Right atrium auricular region (tissue), 2 donors: ENCODE measurements around the gene KRTAP9-4. TPM values are rescaled to one million over a fixed set of nuclear protein-coding genes. Genes with fewer than 3 reads are reported as not detected.

Experiments
- total RNA-seq, 2 donors: library from RNA; depleted of rRNA; stranded (reverse); fragments of >200 nt; gene quantifications; one replicate each; pipeline ENCODE4 v1.1.0, GENCODE V29; 2016

The KRTAP9-4 gene
- total RNA-seq, 2 donors from 2014 or later = not detected

Other genes starting within 250 kb of the KRTAP9-4 start
- gene KRTAP3-2, start 249.8 kb upstream of the KRTAP9-4 start, total RNA-seq = not detected
- not detected for gene KRTAP3-1, start 240.6 kb upstream of the KRTAP9-4 start, total RNA-seq
- gene KRTAP1-5, start 222.5 kb upstream of the KRTAP9-4 start, total RNA-seq = not detected
- gene KRTAP1-4, start 219.5 kb upstream of the KRTAP9-4 start, total RNA-seq = not detected
- under 1 TPM in 1 of 2 donors, not detected in 1; 0.39 TPM for gene KRTAP1-3, start 214.8 kb upstream of the KRTAP9-4 start, total RNA-seq
- not detected for gene KRTAP1-1, start 208.2 kb upstream of the KRTAP9-4 start, total RNA-seq
- not detected for gene KRTAP2-1, start 202.4 kb upstream of the KRTAP9-4 start, total RNA-seq
- gene KRTAP2-2, start 194.5 kb upstream of the KRTAP9-4 start, total RNA-seq = not detected
- gene KRTAP2-3, start 189.6 kb upstream of the KRTAP9-4 start, total RNA-seq = not detected
- not detected for gene KRTAP2-4, start 183.8 kb upstream of the KRTAP9-4 start, total RNA-seq
- not detected for gene KRTAP4-7, start 165.5 kb upstream of the KRTAP9-4 start, total RNA-seq
- gene KRTAP4-8, start 151.5 kb upstream of the KRTAP9-4 start, total RNA-seq = not detected
- not detected for gene KRTAP4-16, start 147.5 kb upstream of the KRTAP9-4 start, total RNA-seq
- not detected for gene KRTAP4-9, start 144.3 kb upstream of the KRTAP9-4 start, total RNA-seq
- not detected for gene KRTAP4-11, start 131.3 kb upstream of the KRTAP9-4 start, total RNA-seq
- gene KRTAP4-12, start 125.5 kb upstream of the KRTAP9-4 start, total RNA-seq = not detected
- not detected for gene KRTAP4-6, start 109.1 kb upstream of the KRTAP9-4 start, total RNA-seq
- not detected for gene KRTAP4-5, start 99.9 kb upstream of the KRTAP9-4 start, total RNA-seq
- gene KRTAP4-4, start 88.9 kb upstream of the KRTAP9-4 start, total RNA-seq = not detected
- gene KRTAP4-3, start 81.5 kb upstream of the KRTAP9-4 start, total RNA-seq = not detected
- not detected for gene KRTAP4-2, start 71.5 kb upstream of the KRTAP9-4 start, total RNA-seq
- gene KRTAP4-1, start 64.8 kb upstream of the KRTAP9-4 start, total RNA-seq = not detected
- not detected for gene KRTAP9-1, start 59.8 kb upstream of the KRTAP9-4 start, total RNA-seq
- gene KRTAP9-2, start 23.0 kb upstream of the KRTAP9-4 start, total RNA-seq = not detected
- gene KRTAP9-3, start 17.2 kb upstream of the KRTAP9-4 start, total RNA-seq = not detected
- not detected for gene KRTAP9-8, start 11.7 kb upstream of the KRTAP9-4 start, total RNA-seq
- gene KRTAP9-9, start 5.7 kb downstream of the KRTAP9-4 start, total RNA-seq = not detected
- not detected for gene KRTAP9-6, start 15.7 kb downstream of the KRTAP9-4 start, total RNA-seq
- not detected for gene KRTAP9-7, start 26.0 kb downstream of the KRTAP9-4 start, total RNA-seq
- not detected for gene KRTAP29-1, start 53.2 kb downstream of the KRTAP9-4 start, total RNA-seq
- not detected for gene KRTAP16-1, start 59.6 kb downstream of the KRTAP9-4 start, total RNA-seq
- gene KRTAP17-1, start 66.0 kb downstream of the KRTAP9-4 start, total RNA-seq = not detected
- not detected for gene KRT33A, start 101.1 kb downstream of the KRTAP9-4 start, total RNA-seq
- gene KRT33B, start 120.1 kb downstream of the KRTAP9-4 start, total RNA-seq = not detected
- gene KRT34, start 132.6 kb downstream of the KRTAP9-4 start, total RNA-seq = not detected
- gene KRT31, start 147.9 kb downstream of the KRTAP9-4 start, total RNA-seq = not detected
- not detected for gene KRT37, start 174.9 kb downstream of the KRTAP9-4 start, total RNA-seq
- not detected for gene KRT38, start 191.3 kb downstream of the KRTAP9-4 start, total RNA-seq
- gene KRT32, start 217.7 kb downstream of the KRTAP9-4 start, total RNA-seq = not detected
- gene KRT35, start 231.5 kb downstream of the KRTAP9-4 start, total RNA-seq = not detected
- not detected for gene KRT36, start 240.2 kb downstream of the KRTAP9-4 start, total RNA-seq